ENCODE data around the gene KIF1A. TPM values are rescaled to one million over a fixed set of nuclear protein-coding genes. Genes with fewer than 3 reads are reported as not detected.

The KIF1A gene
- total and polyA plus RNA-seq, 8 donors: 0.42 to 6.4 (median 1.9) TPM

DNA sequence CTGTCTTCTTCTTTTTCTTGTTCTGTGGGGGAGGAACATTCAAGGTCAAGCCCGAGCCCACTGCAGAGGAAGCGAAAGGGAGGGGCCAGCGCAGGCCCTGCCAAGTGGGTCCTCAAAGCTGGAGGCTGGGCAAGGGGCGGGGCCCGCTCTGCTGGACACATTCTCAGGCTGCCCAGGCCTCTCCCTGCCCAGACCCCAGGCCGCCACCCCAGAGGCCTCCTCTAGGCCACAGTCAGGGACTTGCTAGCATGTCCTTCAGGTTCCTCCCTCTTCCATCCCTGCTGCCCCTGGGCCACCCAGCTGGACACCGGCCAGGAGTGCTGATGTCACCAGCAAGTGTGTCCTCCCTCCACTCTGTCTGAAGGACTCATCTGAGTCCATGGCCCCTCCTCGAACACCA is 44.1 kb downstream of the KIF1A start:
- Histone ChIP-seq H3K4me3 (no peak overlapping the region), H3K4me1 (no peaks in the 10 kb centered on the region), H3K27ac (no peak overlapping the region), H3K36me3 (no peaks in the 10 kb centered on the region), H3K27me3 (peaks cover 0 to 7% of the 10 kb centered on the region in 2 donors), H3K9me3 (no peaks in the 10 kb centered on the region)
- intact Hi-C loops (cut with DNase I): no loop called here
- peak in 1 of 4 donors; percentile 45 for DNase-seq
- TF ChIP-seq, protein P1, sequence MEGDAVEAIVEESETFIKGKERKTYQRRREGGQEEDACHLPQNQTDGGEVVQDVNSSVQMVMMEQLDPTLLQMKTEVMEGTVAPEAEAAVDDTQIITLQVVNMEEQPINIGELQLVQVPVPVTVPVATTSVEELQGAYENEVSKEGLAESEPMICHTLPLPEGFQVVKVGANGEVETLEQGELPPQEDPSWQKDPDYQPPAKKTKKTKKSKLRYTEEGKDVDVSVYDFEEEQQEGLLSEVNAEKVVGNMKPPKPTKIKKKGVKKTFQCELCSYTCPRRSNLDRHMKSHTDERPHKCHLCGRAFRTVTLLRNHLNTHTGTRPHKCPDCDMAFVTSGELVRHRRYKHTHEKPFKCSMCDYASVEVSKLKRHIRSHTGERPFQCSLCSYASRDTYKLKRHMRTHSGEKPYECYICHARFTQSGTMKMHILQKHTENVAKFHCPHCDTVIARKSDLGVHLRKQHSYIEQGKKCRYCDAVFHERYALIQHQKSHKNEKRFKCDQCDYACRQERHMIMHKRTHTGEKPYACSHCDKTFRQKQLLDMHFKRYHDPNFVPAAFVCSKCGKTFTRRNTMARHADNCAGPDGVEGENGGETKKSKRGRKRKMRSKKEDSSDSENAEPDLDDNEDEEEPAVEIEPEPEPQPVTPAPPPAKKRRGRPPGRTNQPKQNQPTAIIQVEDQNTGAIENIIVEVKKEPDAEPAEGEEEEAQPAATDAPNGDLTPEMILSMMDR (IDR thresholded peaks at IDR 0.05): no peak
- ATAC-seq: peak; percentile 69

DNA sequence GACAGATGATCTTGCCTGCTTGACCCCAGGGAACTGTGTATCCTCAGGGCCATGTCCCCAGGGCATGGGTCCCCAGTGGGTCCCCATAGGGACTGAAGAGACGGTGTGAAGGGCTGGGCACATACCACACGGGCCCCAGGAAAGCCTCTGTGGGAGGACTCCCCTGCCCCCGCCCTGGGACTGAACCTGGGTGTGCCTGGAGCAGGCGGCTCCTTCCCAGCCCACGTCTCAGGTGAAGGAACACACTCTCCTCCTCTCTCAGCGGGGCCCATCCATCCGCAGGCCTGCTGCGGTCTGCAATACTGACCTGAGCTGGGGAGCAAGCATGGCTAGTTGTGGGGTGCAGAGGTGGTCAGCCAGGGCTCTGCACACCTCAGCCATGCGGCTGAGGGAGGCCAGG is 45.2 kb downstream of the KIF1A start:
- ATAC-seq (no peak), DNase-seq (no peak)
- intact Hi-C loops (cut with DNase I): no loop called here
- Histone ChIP-seq H3K36me3 (no peaks in the 10 kb centered on the region), H3K4me3 (no peak overlapping the region), H3K9me3 (no peaks in the 10 kb centered on the region), H3K4me1 (no peaks in the 10 kb centered on the region), H3K27me3 (peaks cover 0 to 2% of the 10 kb centered on the region in 2 donors), H3K27ac (no peak overlapping the region)
- TF ChIP-seq, protein P1 (IDR thresholded peaks at IDR 0.05): no peak

DNA sequence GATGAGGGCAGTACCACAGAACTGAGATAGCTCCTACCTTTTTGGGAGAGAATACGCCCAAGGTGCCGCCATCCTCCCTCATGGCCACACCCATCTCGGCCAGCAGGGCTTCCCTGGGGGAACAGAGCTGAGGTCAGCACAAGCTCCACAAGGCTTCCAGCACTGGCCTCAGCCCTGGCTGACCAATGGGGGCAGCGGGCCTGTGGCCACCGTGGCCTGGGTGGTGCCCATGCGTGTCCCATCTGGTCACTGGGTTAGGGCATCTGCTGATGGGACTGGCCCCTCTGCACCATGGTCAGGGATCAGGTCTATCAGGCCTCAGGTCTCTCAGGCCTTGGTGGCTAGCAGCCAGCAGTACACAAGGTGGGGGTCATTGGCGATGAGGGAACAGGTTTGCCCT is 50.9 kb downstream of the KIF1A start:
- H3K36me3 ChIP-seq: no peaks in the 10 kb centered on the region
- ATAC-seq (no peak), DNase-seq (no peak)
- no peaks in the 10 kb centered on the region for H3K4me1 ChIP-seq
- no peaks in the 10 kb centered on the region for H3K27me3 ChIP-seq
- TF ChIP-seq, protein P1 (IDR thresholded peaks at IDR 0.05): no peak
- H3K9me3 ChIP-seq: no peaks in the 10 kb centered on the region
- no peak overlapping the region for H3K4me3 ChIP-seq
- no peak overlapping the region for H3K27ac ChIP-seq
- intact Hi-C loops (cut with DNase I): no loop called here

DNA sequence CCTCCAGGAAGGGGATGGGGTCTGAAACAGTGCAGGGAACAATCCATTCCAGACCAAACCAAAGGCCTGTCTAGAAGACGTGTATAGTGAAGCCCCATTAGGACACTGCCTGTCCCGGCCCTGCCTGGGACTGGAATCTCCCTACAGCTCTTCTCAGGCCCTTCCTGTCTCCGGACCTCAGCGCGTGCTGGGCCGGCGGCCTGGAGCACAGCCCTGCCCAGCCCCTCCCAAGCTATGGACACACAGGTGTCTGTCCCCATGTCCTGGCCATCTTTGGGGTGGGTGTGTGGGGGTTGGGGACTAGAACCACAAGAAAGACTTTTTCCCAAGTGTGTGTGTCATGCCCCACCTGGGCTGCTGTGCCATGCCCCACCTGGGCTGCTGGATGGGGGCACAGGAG is 51.8 kb downstream of the KIF1A start:
- no peak for DNase-seq
- intact Hi-C loops (cut with DNase I): no loop called here
- H3K4me1 ChIP-seq: no peaks in the 10 kb centered on the region
- H3K9me3 ChIP-seq: no peaks in the 10 kb centered on the region
- no peaks in the 10 kb centered on the region for H3K27me3 ChIP-seq
- no peak for ATAC-seq
- TF ChIP-seq, protein P1 (IDR thresholded peaks at IDR 0.05): no peak
- H3K27ac ChIP-seq: no peak overlapping the region
- H3K36me3 ChIP-seq: no peaks in the 10 kb centered on the region
- no peak overlapping the region for H3K4me3 ChIP-seq

DNA sequence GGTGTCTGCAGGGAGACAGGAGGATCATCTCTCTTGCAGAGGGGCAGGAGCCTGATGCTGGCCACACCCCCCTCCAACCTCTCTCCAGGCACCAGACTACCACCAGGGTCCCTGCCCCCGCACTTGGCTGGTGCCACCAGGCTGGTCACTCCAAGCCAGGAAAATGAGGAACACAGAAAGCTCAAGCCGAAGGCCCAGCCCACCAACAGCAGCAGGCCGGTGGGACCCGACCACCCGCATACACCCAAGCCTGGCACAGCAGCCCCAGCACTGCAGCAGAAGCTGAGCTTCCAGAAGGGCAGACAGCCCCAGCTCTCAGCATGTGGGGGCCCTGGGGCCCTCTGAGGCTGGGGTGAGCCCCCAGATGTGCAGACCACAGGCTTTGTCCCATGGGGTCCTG is 52.7 kb downstream of the KIF1A start:
- Histone ChIP-seq H3K27me3 (no peaks in the 10 kb centered on the region), H3K36me3 (no peaks in the 10 kb centered on the region), H3K27ac (no peak overlapping the region), H3K4me3 (no peak overlapping the region), H3K4me1 (no peaks in the 10 kb centered on the region), H3K9me3 (no peaks in the 10 kb centered on the region)
- intact Hi-C loops (cut with DNase I): no loop called here
- DNase-seq (no peak), ATAC-seq (no peak)
- TF ChIP-seq, protein P1 (IDR thresholded peaks at IDR 0.05): no peak
